HG02938 (cell line): ENCODE results near the gene FBXW12.

ENCODE experiments used
- ATAC-seq: cut with Tn5 transposase; IDR thresholded peaks from one replicate; pipeline ENCODE4 v1.9.1; 2021; ENCODE audit warnings: mild to moderate bottlenecking, moderate library complexity; ENCODE audit not compliant: unreplicated experiment

The FBXW12 gene

DNA sequence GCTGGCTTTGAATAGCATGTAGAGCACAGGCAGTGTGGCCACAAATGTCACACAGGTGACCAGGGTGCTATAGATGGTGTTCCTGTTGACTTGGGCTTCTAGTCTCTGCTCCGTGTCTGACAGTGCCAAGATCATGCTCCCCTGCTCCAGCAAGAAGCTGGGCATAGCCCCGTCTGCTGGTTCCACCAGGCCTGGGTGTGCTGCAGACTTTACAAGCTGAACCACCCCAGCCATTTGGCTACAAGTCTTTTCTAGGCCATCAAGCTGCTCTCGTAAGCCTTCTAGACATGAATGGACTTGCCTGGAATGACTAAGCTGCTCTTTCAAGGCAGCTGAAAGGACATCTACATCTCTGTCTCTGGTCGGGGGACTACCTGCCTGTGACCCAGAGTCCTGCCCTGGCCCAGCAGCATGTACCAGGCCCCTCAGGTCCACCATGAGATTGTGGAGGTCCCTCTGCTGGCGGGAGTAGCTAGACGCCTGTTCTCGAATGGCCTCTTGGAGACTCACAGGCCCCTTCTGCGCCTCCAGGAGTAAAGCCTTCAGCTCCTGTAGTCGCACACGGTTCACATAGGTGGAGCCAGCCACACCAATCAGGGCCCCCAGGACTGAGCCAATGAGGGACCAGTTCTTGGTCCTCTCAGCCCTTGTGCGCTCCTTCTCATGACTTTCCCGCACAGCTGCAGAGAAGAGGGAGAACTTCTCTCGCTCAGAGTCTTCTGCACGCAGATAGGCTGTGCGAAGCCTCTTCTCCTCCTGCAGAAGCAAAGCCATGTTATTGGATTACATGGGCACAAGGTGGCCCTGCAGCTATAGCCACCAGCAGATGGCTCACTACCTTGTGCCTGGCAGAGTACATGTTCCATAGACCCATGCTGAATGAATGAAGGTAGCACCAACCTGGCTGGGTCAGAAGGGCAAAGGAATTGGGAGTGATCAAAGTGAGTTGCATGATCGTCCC, 60.7 kb downstream of the FBXW12 start:
- no peak for ATAC-seq

DNA sequence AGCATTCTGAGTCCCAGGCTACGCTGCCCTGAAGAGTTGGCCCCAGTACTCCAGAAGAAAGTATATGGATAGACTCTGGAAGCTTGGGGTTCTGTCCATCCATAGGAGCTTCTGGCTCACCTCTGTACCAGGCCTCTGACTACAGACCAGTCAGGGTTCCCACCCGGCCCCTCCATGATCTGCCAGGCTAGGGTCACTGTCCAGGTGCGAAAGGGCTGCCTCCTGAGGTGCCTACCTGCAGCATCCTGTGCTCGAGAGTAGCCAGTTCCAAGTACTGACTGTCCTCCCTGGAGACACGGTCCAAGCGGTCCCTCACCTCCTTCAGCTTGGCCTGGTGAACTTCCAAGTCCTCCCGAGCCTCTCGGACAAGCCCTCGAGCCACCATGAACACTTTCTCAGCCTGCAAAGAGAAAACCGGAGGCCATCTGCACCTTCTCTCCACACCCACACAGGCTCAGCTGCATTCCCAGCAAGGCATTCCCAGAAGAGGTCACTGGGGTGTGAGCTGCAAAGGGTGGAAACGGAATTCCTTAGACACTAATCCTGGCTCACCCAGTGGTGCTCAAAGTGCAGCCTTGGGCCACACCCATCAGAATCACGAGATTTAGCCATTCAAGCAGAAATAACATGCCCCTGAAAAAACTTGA, 61.6 kb downstream of the FBXW12 start:
- no peak for ATAC-seq

DNA sequence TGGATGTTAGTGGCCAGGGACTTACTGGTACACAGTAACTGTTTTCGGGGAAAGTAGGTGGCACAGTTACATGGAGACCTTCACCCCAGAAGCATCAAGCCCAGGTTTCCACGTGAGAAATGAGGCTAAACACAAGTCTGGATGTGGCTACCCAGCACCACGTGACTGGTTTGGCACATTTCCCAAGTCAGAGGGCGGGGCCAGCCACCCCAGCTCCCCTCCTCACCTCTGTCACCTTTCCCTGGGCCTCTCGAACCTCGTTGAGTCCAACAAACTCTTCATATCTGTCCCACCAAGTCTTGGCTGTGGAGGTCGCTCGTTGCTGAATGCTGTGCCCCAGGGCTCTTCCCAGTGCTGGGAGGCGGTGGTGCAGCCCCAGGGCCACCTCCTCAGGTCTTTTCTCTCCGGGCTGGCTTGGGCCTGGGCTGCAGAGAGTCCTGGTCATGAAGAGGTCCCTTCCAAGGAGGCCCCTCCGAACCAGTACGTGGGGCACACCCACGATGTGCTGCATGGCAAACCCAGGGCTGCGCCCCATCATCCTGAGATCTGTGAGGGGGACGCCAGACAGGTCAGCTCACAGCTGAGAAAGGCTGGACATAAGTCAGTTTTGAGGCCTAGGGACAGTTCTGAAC, 62.7 kb downstream of the FBXW12 start:
- ATAC-seq: no peak

DNA sequence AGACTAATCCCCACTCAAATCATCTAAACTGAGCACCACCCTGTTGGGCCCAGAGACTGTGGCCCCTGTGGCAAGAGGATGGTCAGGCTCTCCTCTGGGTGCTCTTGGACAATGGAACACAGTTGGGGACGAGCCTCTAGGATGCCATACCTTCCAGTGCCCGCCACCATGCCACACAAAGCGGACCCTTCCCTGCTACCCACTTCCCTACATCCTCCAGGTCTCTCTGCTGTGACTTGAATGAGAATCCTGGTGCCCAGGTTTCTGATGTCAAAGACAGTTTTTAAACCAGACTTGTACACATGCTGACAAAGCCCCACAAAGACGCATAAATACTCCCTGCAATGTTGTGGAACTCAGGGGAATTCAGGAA, 63.2 kb downstream of the FBXW12 start:
- no peak for ATAC-seq

DNA sequence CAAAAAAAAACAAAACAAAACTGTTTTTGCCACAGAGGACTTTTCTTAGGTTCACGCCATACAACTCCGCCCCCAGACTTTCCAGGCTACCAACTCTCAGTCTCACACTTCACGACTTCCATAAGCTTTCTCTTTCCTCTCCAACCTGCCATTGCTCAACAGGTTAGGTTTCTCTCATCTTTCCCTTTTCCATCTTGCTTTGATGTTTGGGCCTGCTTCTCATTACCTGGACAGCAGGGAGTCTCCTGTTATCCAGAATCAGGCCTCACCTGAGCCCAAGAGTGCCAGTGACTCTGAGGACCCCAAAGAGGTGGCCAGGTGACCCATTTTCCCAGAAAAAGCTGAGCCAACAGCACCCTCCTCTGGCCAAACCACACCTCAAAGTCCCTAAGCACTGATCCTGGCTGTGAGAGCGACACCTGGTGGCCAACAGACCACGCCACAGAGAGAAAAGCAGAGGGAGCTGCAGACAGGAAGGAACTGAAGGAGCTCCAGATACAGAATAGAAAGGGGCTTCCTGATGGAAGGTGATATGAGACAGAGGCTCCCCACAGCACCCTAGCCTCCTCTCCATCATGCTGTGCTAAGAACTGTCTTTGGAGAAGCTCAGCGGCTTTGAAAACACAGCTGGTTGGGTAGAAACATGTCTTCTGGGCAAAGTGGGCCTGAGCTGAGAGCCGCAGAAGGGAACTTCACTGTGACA, 63.9 kb downstream of the FBXW12 start:
- no peak for ATAC-seq

DNA sequence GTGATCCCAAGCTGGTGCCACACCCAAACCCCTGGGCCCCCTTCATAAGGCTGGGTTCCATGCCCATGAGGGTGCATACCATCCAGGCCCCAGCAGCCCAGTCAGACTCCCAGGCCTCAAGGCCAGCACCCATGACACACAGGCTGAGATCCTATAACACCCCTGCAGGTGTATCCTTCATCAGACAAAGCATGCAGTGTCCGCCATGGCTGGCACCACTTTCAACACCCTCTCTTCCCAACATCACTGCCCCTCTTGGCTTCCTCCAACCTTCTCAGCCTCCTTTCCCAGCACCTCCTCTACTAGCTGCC, 64.4 kb downstream of the FBXW12 start:
- ATAC-seq: no peak

DNA sequence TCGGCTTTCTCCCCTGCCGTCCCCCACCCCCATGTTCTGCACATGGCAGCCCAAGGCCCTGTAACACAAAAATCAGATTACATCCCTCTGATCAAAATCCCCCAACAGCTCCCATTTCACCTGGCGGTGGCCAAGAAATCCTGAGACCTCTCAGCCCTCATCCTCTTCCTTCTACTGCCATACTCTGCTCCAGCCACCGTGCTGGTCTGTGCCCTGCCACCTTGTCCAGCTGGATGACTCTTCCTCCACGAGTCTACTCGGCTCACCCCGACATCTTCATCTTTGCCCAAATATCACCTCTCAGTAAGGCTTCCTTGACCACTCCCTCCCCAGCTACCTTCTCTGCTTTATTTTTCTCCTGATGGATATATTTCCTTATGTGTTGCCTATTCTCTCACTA, 64.8 kb downstream of the FBXW12 start:
- ATAC-seq: no peak

DNA sequence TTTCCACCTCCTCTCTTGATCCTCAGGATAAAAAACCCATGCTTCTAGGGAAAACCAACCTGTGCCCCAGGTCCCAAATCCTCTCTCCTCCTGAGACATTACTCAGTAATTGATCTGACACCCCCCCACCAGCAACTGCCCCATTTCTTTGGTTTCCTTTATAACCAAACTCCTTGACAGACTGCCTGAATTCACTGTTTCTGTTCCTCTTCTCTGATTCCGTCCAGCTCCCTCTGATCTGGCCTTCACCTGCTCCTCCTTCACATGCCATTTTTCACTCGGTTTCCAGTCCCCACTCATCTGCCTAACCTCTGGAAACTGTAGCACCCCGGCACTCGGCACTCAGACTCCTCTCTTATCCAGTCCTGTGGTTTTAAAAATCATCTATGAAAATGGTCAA, 65.8 kb downstream of the FBXW12 start:
- ATAC-seq: no peak

DNA sequence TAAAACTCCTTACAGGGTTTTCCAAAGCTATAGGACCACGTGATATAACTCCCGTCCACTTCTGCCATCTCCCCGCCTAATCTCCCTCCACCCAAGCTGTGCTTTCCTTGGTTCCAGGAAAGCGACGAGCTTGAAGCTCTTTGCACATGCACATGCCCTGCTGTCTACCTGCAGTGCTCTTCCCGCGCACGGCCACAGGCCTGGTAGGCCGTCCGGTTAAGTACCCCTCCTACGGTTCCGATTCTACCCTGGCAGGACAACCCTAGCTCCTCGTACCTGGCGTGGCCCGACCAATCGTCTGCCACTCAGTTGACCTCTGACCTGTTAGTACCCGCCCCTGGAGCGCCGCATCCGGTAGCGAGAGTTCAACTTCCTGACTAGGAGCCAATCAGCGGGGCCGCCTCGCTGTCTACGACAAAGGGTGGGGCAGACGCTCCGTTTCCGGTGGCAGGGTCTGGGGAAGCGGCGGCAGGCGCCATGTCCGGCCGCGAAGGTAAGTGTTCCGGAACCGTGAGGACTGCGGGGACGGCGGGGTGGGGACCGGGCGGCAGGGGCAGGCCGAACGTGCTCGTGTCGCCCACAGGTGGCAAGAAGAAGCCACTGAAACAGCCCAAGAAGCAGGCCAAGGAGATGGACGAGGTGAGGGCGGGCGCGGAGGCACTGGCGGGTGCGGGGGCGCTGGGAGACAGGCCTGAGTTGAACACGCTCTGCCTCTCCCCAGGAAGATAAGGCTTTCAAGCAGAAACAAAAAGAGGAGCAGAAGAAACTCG, 68.0 kb downstream of the FBXW12 start, which contains the start of the genes CCDC51 and TMA7:
TSS of gene CCDC51 (minus strand) at position 300 of the 770 bp plus-strand sequence. CDS start 4,991 bp downstream, outside the sequence.
TSS of gene TMA7 (plus strand) at position 438 of the 770 bp plus-strand sequence. CDS start at position 478, 40 bp downstream.
- ATAC-seq: peak; percentile 96

DNA sequence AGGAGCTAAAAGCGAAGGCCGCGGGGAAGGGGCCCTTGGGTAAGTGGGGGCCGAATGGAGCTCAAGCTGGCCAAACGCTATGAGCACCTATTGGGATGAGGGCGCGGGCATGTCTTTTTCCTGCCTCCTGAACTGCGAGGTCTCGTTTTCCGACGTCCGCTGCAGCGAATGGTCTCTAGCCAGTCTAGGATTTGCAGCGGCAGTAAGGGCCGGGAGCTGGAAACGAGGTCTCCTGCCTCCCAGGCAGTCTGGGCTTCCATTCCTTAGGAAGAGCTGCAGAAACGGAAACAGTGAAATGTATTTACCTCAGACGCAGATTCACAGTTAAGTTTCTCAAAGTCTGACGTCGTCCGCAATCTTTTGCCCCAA, 68.6 kb downstream of the FBXW12 start:
- ATAC-seq: peak; percentile 6

DNA sequence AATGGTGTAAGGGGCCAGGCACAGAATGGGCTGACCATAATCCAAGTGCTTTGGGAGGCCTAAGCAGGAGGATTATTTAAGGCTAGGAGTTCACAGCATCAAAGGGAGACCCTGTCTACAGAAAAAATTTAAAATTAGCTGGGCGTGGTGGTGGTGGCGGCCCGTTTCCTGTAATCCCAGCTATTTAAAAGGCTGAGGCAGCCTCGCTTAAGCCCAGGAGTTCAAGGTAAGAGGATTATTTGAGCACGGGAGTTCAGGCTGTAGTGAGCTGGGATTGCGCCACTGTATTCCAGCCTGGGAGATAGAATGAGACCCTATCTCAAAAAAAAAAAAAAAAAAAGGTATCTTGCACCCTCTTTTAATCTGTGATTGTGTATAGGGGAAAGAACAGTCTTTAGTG, 69.9 kb downstream of the FBXW12 start:
- ATAC-seq: no peak
